Measurements from ENCODE around the gene IFTAP.

DNA sequence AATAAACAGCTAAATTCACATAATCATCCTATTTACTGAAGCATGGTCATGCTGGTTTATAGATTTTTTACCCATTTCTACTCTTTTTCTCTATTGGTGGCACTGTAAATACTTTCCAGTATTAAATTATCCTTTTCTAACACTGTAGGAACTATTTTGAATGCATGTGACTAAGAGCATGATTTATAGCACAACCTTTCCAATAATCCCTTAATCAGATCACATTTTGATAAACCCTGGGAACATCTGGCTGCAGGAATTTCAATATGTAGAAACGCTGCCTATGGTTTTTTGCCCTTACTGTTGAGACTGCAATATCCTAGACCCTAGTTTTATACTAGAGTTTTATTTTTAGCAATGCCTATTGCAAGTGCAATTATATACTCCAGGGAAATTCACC, 15.8 kb upstream of the IFTAP start:
- TF ChIP-seq, protein P1, sequence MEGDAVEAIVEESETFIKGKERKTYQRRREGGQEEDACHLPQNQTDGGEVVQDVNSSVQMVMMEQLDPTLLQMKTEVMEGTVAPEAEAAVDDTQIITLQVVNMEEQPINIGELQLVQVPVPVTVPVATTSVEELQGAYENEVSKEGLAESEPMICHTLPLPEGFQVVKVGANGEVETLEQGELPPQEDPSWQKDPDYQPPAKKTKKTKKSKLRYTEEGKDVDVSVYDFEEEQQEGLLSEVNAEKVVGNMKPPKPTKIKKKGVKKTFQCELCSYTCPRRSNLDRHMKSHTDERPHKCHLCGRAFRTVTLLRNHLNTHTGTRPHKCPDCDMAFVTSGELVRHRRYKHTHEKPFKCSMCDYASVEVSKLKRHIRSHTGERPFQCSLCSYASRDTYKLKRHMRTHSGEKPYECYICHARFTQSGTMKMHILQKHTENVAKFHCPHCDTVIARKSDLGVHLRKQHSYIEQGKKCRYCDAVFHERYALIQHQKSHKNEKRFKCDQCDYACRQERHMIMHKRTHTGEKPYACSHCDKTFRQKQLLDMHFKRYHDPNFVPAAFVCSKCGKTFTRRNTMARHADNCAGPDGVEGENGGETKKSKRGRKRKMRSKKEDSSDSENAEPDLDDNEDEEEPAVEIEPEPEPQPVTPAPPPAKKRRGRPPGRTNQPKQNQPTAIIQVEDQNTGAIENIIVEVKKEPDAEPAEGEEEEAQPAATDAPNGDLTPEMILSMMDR (IDR thresholded peaks at IDR 0.05; ENCODE audit: poor library complexity): no peak
- TF ChIP-seq EZH2 (IDR thresholded peaks at IDR 0.05; ENCODE audit: borderline replicate concordance) (no peak), EZH2phosphoT487 (IDR thresholded peaks at IDR 0.05; ENCODE audit: low read depth, severe bottlenecking, unreplicated experiment) (no peak)
